PC-9 (cell line): Measurements from ENCODE around the gene SCRT2. TPM values are rescaled to one million over a fixed set of nuclear protein-coding genes. Genes with fewer than 3 reads are reported as not detected.

ENCODE experiments used
- BruUV-seq: library from RNA; stranded (reverse); fragments of 400-500 nt; replicated peaks from 2 replicates; lab custom pipeline; 2021; lab: Mats Ljungman, UMichigan
- CTCF ChIA-PET: fragments of 300-600 bp; sonication (Branson Sonifier 250); formaldehyde crosslinking; loops from one replicate; lab custom pipeline; 2022; ENCODE audit warnings: antibody characterized with exemption; lab: Charles Lee
- POLR2A ChIA-PET: fragments of 300-600 bp; sonication (Branson Sonifier 250); formaldehyde crosslinking; loops from one replicate; lab custom pipeline; 2022; ENCODE audit warnings: antibody characterized with exemption; ENCODE audit not compliant: unreplicated experiment; lab: Charles Lee
- DNase-seq, 2 experiments: peaks; one replicate each; pipeline versions ENCODE4 v3.0.0 to v3.0.0-alpha.2; 2015 to 2022; ENCODE audit warnings: mixed read lengths in 1 of 2
- H2AFZ ChIP-seq: fragments of 200-600 bp; sonication (generic); 2 replicates; pipeline ENCODE4 v1.8.1; 2017; ENCODE audit warnings: antibody characterized with exemption
- H3F3A ChIP-seq: fragments of 200-600 bp; sonication (generic); 2 replicates; pipeline ENCODE4 v1.8.1; 2017; ENCODE audit warnings: antibody characterized with exemption, mild to moderate bottlenecking, low read depth; ENCODE audit not compliant: insufficient read depth
- H3K27ac ChIP-seq: fragments of 200-600 bp; sonication (generic); 2 replicates; pipeline ENCODE4 v1.6.1; 2016; ENCODE audit warnings: mixed run types
- H3K27me3 ChIP-seq: fragments of 200-600 bp; sonication (generic); 2 replicates; pipeline ENCODE4 v1.6.1; 2016; ENCODE audit warnings: low read depth, mixed run types; ENCODE audit not compliant: insufficient read depth
- H3K36me3 ChIP-seq: fragments of 200-600 bp; sonication (generic); 2 replicates; pipeline ENCODE4 v1.6.1; 2016; ENCODE audit warnings: low read depth, mixed run types
- H3K4me1 ChIP-seq: fragments of 200-600 bp; sonication (generic); replicated peaks from 2 replicates; pipeline ENCODE4 v1.6.1; 2016; ENCODE audit warnings: mixed run types; ENCODE audit not compliant: insufficient read depth
- H3K4me2 ChIP-seq: fragments of 200-600 bp; sonication (generic); 2 replicates; pipeline ENCODE4 v1.6.1; 2017; ENCODE audit warnings: mixed run types
- H3K4me3 ChIP-seq: fragments of 200-600 bp; sonication (generic); 2 replicates; pipeline ENCODE4 v1.6.1; 2016; ENCODE audit warnings: mixed run types
- H3K79me2 ChIP-seq: fragments of 200-600 bp; sonication (generic); 2 replicates; pipeline ENCODE4 v1.6.1; 2017; ENCODE audit warnings: low read depth, mixed run types
- H3K9me2 ChIP-seq: fragments of 200-600 bp; sonication (generic); 2 replicates; pipeline ENCODE4 v1.8.1; 2017; ENCODE audit warnings: mild to moderate bottlenecking; ENCODE audit not compliant: insufficient read depth
- H3K9me3 ChIP-seq: fragments of 200-600 bp; sonication (generic); 2 replicates; pipeline ENCODE4 v1.8.1; 2016; ENCODE audit warnings: low read depth; ENCODE audit not compliant: insufficient read depth
- H4K20me1 ChIP-seq: fragments of 200-600 bp; sonication (generic); 2 replicates; pipeline ENCODE4 v1.8.1; 2017; ENCODE audit not compliant: insufficient read depth
- EZH2 ChIP-seq: fragments of 200-600 bp; sonication (generic); IDR thresholded peaks from 2 replicates; pipeline ENCODE4 v1.8.0; 2017; ENCODE audit warnings: antibody characterized with exemption, low read depth
- intact Hi-C: fragments of 100-400 bp; cut with micrococcal nuclease; formaldehyde crosslinking; loops from one replicate; pipeline ENCODE4 v1.10.0; 2022; ENCODE audit not compliant: unreplicated experiment
- total RNA-seq: library from RNA; stranded (reverse); gene quantifications from 2 replicates; pipeline ENCODE4 v1.2.3, GENCODE V29; 2021
- TF ChIP-seq, protein P1 (sequence below): fragments of 200-600 bp; sonication (generic); conservative IDR thresholded peaks from 2 replicates; pipeline ENCODE4 v1.6.1; 2017; ENCODE audit warnings: mixed run types, antibody characterized with exemption, mild to moderate bottlenecking, moderate library complexity

The SCRT2 gene
- total RNA-seq, 1 experiment from 2014 or later, result not detected

DNA sequence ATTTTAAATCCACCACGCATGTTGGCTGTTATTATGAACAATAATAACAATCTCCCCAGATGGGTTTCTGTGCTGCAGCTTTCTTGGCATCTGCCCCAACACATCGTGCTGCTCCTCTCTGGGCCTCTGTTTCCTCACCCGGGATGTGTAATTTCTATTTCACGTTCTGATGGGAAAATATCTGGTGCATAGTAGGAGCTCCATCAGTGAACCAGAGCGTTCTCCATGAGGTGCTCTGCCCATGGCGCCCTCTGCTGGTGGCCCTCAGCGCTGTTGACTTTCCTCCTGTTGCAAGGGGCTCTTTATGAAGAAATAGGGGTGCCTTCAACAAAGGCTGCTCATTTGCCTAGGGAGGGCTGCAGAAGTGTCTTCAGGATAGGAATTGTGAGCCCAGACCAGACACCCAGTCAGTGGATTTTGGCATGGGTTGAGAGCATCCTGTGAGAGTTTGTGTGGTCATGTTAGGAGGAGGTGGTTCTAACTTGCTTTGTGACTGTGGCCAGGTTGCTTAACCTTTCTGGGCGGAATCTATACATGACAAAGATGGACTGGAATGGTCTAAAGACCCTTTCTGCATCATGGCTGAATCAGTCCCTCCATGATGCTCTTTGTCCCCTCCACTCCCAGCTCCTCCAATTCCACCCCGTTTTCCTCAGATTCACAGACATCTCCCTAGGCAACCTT lies 8.1 kb downstream of the SCRT2 start:
- Histone ChIP-seq H2AFZ (no peak overlapping the region), H3K4me2 (no peak overlapping the region), H3K27me3 (no peaks in the 10 kb centered on the region; the same call in 1 of the 2 replicates), H3K79me2 (no peaks in the 10 kb centered on the region), H3K9me3 (no peaks in the 10 kb centered on the region), H3F3A (no peaks in the 10 kb centered on the region), H4K20me1 (0 out of 2 replicates have a peak, but pooled peaks cover 2% of the 10 kb centered on the region), H3K36me3 (no peaks in the 10 kb centered on the region), H3K27ac (no peak overlapping the region), H3K4me1 (no peaks in the 10 kb centered on the region), H3K9me2 (no peaks in the 10 kb centered on the region), H3K4me3 (no peak overlapping the region)
- ChIA-PET POLR2A (interaction anchor here (0.5 to 0.6 kb wide), 3 partner anchors 17 to 98 kb away, joined by 3 to 7 read pairs (median 5); no protein-coding TSS in a partner anchor), CTCF (interaction anchor here (1.0 to 1.2 kb wide), 3 partner anchors 15 to 101 kb away, joined by 4 to 6 read pairs (median 5); partner anchors contain the start of gene SLC52A3)
- BruUV-seq, result no TSS peak
- TF ChIP-seq, protein P1, sequence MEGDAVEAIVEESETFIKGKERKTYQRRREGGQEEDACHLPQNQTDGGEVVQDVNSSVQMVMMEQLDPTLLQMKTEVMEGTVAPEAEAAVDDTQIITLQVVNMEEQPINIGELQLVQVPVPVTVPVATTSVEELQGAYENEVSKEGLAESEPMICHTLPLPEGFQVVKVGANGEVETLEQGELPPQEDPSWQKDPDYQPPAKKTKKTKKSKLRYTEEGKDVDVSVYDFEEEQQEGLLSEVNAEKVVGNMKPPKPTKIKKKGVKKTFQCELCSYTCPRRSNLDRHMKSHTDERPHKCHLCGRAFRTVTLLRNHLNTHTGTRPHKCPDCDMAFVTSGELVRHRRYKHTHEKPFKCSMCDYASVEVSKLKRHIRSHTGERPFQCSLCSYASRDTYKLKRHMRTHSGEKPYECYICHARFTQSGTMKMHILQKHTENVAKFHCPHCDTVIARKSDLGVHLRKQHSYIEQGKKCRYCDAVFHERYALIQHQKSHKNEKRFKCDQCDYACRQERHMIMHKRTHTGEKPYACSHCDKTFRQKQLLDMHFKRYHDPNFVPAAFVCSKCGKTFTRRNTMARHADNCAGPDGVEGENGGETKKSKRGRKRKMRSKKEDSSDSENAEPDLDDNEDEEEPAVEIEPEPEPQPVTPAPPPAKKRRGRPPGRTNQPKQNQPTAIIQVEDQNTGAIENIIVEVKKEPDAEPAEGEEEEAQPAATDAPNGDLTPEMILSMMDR, result peak; percentile 89
- TF ChIP-seq EZH2, result no peak
- DNase-seq, result peak in 1 of 2 experiments; percentile 55
- intact Hi-C loops, result loop anchor here (5.0 kb wide), 1 partner anchor 105 kb away; no protein-coding TSS in a partner anchor

- no peak for DNase-seq
- Histone ChIP-seq H3K27me3 (no peaks in the 10 kb centered on the region; the same call in 1 of the 2 replicates), H3K27ac (no peak overlapping the region), H3K79me2 (no peaks in the 10 kb centered on the region), H3K9me2 (no peaks in the 10 kb centered on the region), H3K36me3 (no peaks in the 10 kb centered on the region), H3F3A (no peaks in the 10 kb centered on the region), H3K4me3 (no peak overlapping the region), H3K9me3 (no peaks in the 10 kb centered on the region), H4K20me1 (0 out of 2 replicates have a peak, but pooled peaks cover 2% of the 10 kb centered on the region), H3K4me1 (no peaks in the 10 kb centered on the region), H2AFZ (no peak overlapping the region), H3K4me2 (no peak overlapping the region)
- ChIA-PET POLR2A (no interaction called here), CTCF (interaction anchor here (1.0 to 1.2 kb wide), 3 partner anchors 14 to 102 kb away, joined by 4 to 6 read pairs (median 5); partner anchors contain the start of gene SLC52A3)
- TF ChIP-seq, protein P1, result no peak
- no peak for TF ChIP-seq EZH2
- BruUV-seq, result no TSS peak
- intact Hi-C loops, result loop anchor here (5.0 kb wide), 1 partner anchor 105 kb away; no protein-coding TSS in a partner anchor
These were observed 8.7 kb downstream of the SCRT2 start for GRCh38 chr20:666877-667276.

GRCh38 chr20:665276-665675 lies 10.3 kb downstream of the SCRT2 start:
- no peaks in the 10 kb centered on the region for H3K36me3 ChIP-seq
- CTCF ChIA-PET, result interaction anchor here (0.9 to 1.3 kb wide), 2 partner anchors 11 to 103 kb away, joined by 3 to 4 read pairs; partner anchors contain the start of gene SLC52A3
- H3K4me1 ChIP-seq, result 0 out of 2 replicates have a peak, but pooled peaks cover 5% of the 10 kb centered on the region
- no peak for DNase-seq
- peaks cover 4% of the 10 kb centered on the region; the same call in 1 of the 2 replicates for H3F3A ChIP-seq
- no TSS peak for BruUV-seq
- H3K4me2 ChIP-seq, result no peak overlapping the region
- H2AFZ ChIP-seq, result no peak overlapping the region
- H4K20me1 ChIP-seq, result no peaks in the 10 kb centered on the region
- no peak overlapping the region for H3K4me3 ChIP-seq
- no peaks in the 10 kb centered on the region for H3K79me2 ChIP-seq
- H3K27me3 ChIP-seq, result no peaks in the 10 kb centered on the region
- POLR2A ChIA-PET, result interaction anchor here (0.6 kb wide), 1 partner anchor 120 kb away, joined by 3 read pairs; no protein-coding TSS in a partner anchor
- intact Hi-C loops, result loop anchor here (5.0 kb wide), 1 partner anchor 103 kb away; no protein-coding TSS in a partner anchor
- no peak overlapping the region for H3K27ac ChIP-seq
- H3K9me2 ChIP-seq, result no peaks in the 10 kb centered on the region
- no peaks in the 10 kb centered on the region for H3K9me3 ChIP-seq
- TF ChIP-seq, protein P1, result no peak
- no peak for TF ChIP-seq EZH2
